Endothelial cell of umbilical vein (primary cell): ENCODE data around the gene TEDC1. TPM values are rescaled to one million over a fixed set of nuclear protein-coding genes. Genes with fewer than 3 reads are reported as not detected.

ENCODE experiments used
- BruUV-seq: library from RNA; stranded (reverse); fragments of 400-500 nt; replicated peaks from 2 replicates; lab custom pipeline; 2021; lab: Mats Ljungman, UMichigan
- CTCF ChIA-PET: fragments of 300-600, 350-600 bp; sonication (Branson Sonifier 250); formaldehyde crosslinking; loops from one replicate; lab custom pipeline; 2021; ENCODE audit warnings: antibody characterized with exemption, inconsistent platforms; lab: Charles Lee
- POLR2A ChIA-PET: fragments of 300-600, 350-600 bp; sonication (Branson Sonifier 250); formaldehyde crosslinking; loops from one replicate; lab custom pipeline; 2021; ENCODE audit warnings: antibody characterized with exemption, inconsistent platforms; lab: Charles Lee
- DNase-seq: peaks from one replicate; pipeline ENCODE4 v3.0.0-alpha.2; 2011; ENCODE audit warnings: low read depth, low spot score
- FAIRE-seq: peaks from 2 replicates; lab custom pipeline; 2011; peaks lifted over from hg19 to GRCh38; lab: Jason Lieb, UNC
- H2AFZ ChIP-seq: 2 replicates; pipeline ENCODE4 v1.6.0; 2012; ENCODE audit warnings: low read depth, low read length, control low read depth, inconsistent platforms
- H3K27ac ChIP-seq: 2 replicates; pipeline ENCODE4 v1.5.1; 2011; ENCODE audit warnings: low read depth, mild to moderate bottlenecking, control low read depth, low read length, moderate library complexity; ENCODE audit not compliant: insufficient read depth
- H3K27me3 ChIP-seq, 2 experiments: 2 replicates each; pipeline versions ENCODE4 v1.6.0 to v1.6.1; 2011; ENCODE audit warnings: low read length in 2 of 2, mixed read lengths in 1 of 2; ENCODE audit not compliant: control insufficient read depth in 2 of 2, insufficient read depth in 2 of 2
- H3K36me3 ChIP-seq, 2 experiments: 2 replicates in 1 of 2; 3 replicates in 1 of 2; pipeline ENCODE4 v1.5.1; 2011; ENCODE audit warnings: low read length in 2 of 2, mild to moderate bottlenecking in 1 of 2, moderate library complexity in 1 of 2; ENCODE audit not compliant: control insufficient read depth in 2 of 2, insufficient read depth in 2 of 2; ENCODE audit errors: extremely low read depth in 1 of 2
- H3K4me1 ChIP-seq: 3 replicates; pipeline ENCODE4 v1.5.1; 2011; ENCODE audit warnings: mild to moderate bottlenecking, low read length; ENCODE audit not compliant: control insufficient read depth, insufficient read depth; ENCODE audit errors: extremely low read depth
- H3K4me2 ChIP-seq: 2 replicates; pipeline ENCODE4 v1.6.1; 2011; ENCODE audit warnings: low read length, control low read depth, mixed read lengths; ENCODE audit not compliant: insufficient read depth
- H3K4me3 ChIP-seq, 3 experiments: fragments of 200-600 bp in 1 of 3; sonication (generic), shearing (Covaris generic) in 1 of 3; replicated peaks in 1 of 3; 2 replicates each; pipeline ENCODE4 v1.5.1; 2011 to 2016; ENCODE audit warnings: control low read depth in 3 of 3, low read length in 3 of 3, mild to moderate bottlenecking in 2 of 3, inconsistent platforms in 1 of 3, low read depth in 1 of 3, moderate library complexity in 1 of 3; ENCODE audit not compliant: insufficient read depth in 1 of 3
- H3K79me2 ChIP-seq: 2 replicates; pipeline ENCODE4 v1.6.0; 2012; ENCODE audit warnings: low read length, inconsistent platforms; ENCODE audit not compliant: control insufficient read depth, insufficient read depth
- H3K9ac ChIP-seq: replicated peaks from 2 replicates; pipeline ENCODE3; 2011; ENCODE audit warnings: low read length, control low read depth; ENCODE audit not compliant: insufficient read depth; ENCODE audit errors: extremely low read depth
- H3K9me1 ChIP-seq: replicated peaks from 3 replicates; pipeline ENCODE4 v1.6.0; 2011; ENCODE audit warnings: mild to moderate bottlenecking, low read length; ENCODE audit not compliant: control insufficient read depth, insufficient read depth; ENCODE audit errors: extremely low read depth
- H3K9me3 ChIP-seq: replicated peaks from 2 replicates; pipeline ENCODE4 v1.5.1; 2012; ENCODE audit warnings: low read length, inconsistent platforms; ENCODE audit not compliant: control insufficient read depth, insufficient read depth
- H4K20me1 ChIP-seq: replicated peaks from 2 replicates; pipeline ENCODE3; 2011; ENCODE audit warnings: mild to moderate bottlenecking, low read length; ENCODE audit not compliant: control insufficient read depth, insufficient read depth; ENCODE audit errors: extremely low read depth
- EZH2 ChIP-seq: IDR thresholded peaks from 2 replicates; pipeline ENCODE4 v1.6.1; 2012; ENCODE audit warnings: borderline replicate concordance, low read depth, mild to moderate bottlenecking, moderate library complexity, low read length, inconsistent platforms; ENCODE audit not compliant: severe bottlenecking
- FOS ChIP-seq: IDR thresholded peaks from 2 replicates; pipeline ENCODE4 v1.6.1; 2011; ENCODE audit warnings: mild to moderate bottlenecking, low read length, moderate library complexity, borderline replicate concordance; ENCODE audit not compliant: insufficient read depth
- GATA2 ChIP-seq: IDR thresholded peaks from 2 replicates; pipeline ENCODE4 v1.7.0; 2011; ENCODE audit warnings: low read depth, mild to moderate bottlenecking, moderate library complexity, mixed read lengths, low read length; ENCODE audit not compliant: insufficient read length, insufficient read depth
- JUN ChIP-seq: IDR thresholded peaks from 2 replicates; pipeline ENCODE4 v1.6.1; 2011; ENCODE audit warnings: borderline replicate concordance, low read depth; ENCODE audit not compliant: insufficient read length, insufficient read depth
- MYC ChIP-seq: IDR thresholded peaks from one replicate; pipeline ENCODE4 v1.6.1; 2011; ENCODE audit warnings: mild to moderate bottlenecking, low read depth, low read length
- POLR2A ChIP-seq: IDR thresholded peaks from 2 replicates; pipeline ENCODE4 v1.6.1; 2012; ENCODE audit warnings: low read depth, mild to moderate bottlenecking, control low read depth, low read length
- POLR2AphosphoS5 ChIP-seq: IDR thresholded peaks from 2 replicates; pipeline ENCODE4 v1.6.1; 2012; ENCODE audit warnings: low read depth, mild to moderate bottlenecking, control low read depth, low read length, moderate library complexity; ENCODE audit not compliant: insufficient read depth
- dilution Hi-C: fragments of 300-500 bp; cut with MboI; formaldehyde crosslinking; loops from one replicate; pipeline ENCODE4 v1.15.0; 2019; ENCODE audit warnings: low sequenced_read_pairs; ENCODE audit not compliant: extremely low pct_ligation_motif_present
- intact Hi-C: fragments of 100-400 bp; cut with micrococcal nuclease; formaldehyde crosslinking; loops from one replicate; pipeline ENCODE4 v1.10.0; 2022
- polyA plus RNA-seq, 4 experiments: library from polyadenylated mRNA; depleted of rRNA in 3 of 4; stranded (reverse) in 3 of 4; unstranded in 1 of 4; fragments of >200 nt; gene quantifications; 2 replicates each; pipeline versions ENCODE4 v1.2.1 to v1.2.3, GENCODE V29; 2011 to 2012; ENCODE audit warnings: missing spikeins in 1 of 4
- total RNA-seq: library from RNA; stranded (reverse); gene quantifications from 2 replicates; pipeline ENCODE4 v1.2.3, GENCODE V29; 2021
- TF ChIP-seq, protein P1 (sequence below), 2 donors: IDR thresholded peaks; 1 replicate in 1 of 2; 2 replicates in 1 of 2; pipeline ENCODE4 v1.5.1; 2011; ENCODE audit warnings: low read length in 2 of 2, mild to moderate bottlenecking in 2 of 2, moderate library complexity in 2 of 2, control low read depth in 1 of 2, inconsistent platforms in 1 of 2, low read depth in 1 of 2; ENCODE audit not compliant: insufficient read depth in 1 of 2; ENCODE audit errors: extremely low read depth in 1 of 2
- TF ChIP-seq, protein P2 (sequence below): IDR thresholded peaks from 2 replicates; pipeline ENCODE4 v1.6.1; 2011; ENCODE audit not compliant: insufficient read depth, insufficient read length

TEDC1 gene
- total and polyA plus RNA-seq, 2 donors (not counting 3 experiments of a cell fraction or from before 2014, with no cell fraction given), result 16.5 to 25.3 TPM

DNA sequence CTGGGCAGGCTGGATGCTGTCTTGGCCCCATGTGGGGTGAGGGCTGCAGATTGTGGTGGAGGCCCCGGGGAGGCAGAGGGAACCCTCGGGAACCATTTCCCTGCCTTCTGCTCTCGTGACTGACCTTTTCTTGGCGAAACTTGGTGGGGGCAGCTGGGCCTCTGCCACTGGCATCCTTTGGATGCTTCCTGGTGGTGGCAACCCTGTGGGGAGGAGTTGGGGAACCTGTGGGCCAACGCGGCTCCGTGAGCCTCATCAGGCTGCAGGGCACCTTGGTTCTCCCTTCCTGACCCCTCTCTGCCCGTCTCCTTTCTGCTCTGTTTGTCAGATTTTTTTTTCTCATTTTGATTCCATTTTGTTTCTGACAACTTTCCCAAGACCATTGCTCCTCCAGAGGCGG is 49.8 kb downstream of the TEDC1 start:
- no peak overlapping the region for H3K9ac ChIP-seq
- no peaks in the 10 kb centered on the region for H3K9me3 ChIP-seq
- no peaks in the 10 kb centered on the region for H3K36me3 ChIP-seq
- H3K4me2 ChIP-seq, result no peak overlapping the region
- H4K20me1 ChIP-seq, result no peaks in the 10 kb centered on the region
- POLR2A ChIA-PET, result no interaction called here
- CTCF ChIA-PET, result no interaction called here
- no TSS peak for BruUV-seq
- no peak overlapping the region for H3K4me3 ChIP-seq
- H3K27me3 ChIP-seq, result no peaks in the 10 kb centered on the region
- no peaks in the 10 kb centered on the region for H3K4me1 ChIP-seq
- dilution Hi-C loops, result no loop called here
- no peak overlapping the region for H2AFZ ChIP-seq
- TF ChIP-seq, protein P1, sequence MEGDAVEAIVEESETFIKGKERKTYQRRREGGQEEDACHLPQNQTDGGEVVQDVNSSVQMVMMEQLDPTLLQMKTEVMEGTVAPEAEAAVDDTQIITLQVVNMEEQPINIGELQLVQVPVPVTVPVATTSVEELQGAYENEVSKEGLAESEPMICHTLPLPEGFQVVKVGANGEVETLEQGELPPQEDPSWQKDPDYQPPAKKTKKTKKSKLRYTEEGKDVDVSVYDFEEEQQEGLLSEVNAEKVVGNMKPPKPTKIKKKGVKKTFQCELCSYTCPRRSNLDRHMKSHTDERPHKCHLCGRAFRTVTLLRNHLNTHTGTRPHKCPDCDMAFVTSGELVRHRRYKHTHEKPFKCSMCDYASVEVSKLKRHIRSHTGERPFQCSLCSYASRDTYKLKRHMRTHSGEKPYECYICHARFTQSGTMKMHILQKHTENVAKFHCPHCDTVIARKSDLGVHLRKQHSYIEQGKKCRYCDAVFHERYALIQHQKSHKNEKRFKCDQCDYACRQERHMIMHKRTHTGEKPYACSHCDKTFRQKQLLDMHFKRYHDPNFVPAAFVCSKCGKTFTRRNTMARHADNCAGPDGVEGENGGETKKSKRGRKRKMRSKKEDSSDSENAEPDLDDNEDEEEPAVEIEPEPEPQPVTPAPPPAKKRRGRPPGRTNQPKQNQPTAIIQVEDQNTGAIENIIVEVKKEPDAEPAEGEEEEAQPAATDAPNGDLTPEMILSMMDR (IDR thresholded peaks at IDR 0.05; ENCODE audit: extremely low read depth in 1 of 2, insufficient read depth in 1 of 2, low read depth in 1 of 2, low read length in 2 of 2), result no peak
- TF ChIP-seq GATA2 (no peak), FOS (no peak), POLR2AphosphoS5 (no peak), JUN (no peak), POLR2A (no peak), MYC (no peak), EZH2 (no peak)
- TF ChIP-seq, protein P2, sequence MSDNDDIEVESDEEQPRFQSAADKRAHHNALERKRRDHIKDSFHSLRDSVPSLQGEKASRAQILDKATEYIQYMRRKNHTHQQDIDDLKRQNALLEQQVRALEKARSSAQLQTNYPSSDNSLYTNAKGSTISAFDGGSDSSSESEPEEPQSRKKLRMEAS, result no peak
- DNase-seq (no peak), FAIRE-seq (no peak)
- no peak overlapping the region for H3K27ac ChIP-seq
- intact Hi-C loops, result no loop called here
- H3K79me2 ChIP-seq, result no peaks in the 10 kb centered on the region
- no peaks in the 10 kb centered on the region for H3K9me1 ChIP-seq
